ENCODE data around the gene FBXO41.

The FBXO41 gene

DNA sequence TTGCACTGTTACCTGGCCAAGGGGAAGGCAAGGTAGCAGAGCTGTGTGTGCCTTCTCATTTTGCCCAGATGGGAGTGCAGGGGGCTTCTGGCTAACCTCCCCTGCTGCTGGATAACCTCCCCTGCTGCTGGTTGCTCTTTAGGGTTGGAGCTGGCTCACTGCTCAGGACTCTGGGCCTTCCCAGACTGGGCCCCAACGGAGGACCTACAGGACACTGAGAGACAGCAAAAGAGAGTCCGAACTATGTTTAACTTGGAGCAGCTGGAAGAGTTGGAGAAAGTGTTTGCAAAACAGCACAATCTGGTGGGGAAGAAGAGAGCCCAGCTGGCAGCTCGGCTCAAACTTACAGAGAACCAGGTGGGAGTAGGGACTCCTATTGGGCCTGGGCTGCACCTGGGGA is 76.0 kb downstream of the FBXO41 start:
- no peak for DNase-seq

DNA sequence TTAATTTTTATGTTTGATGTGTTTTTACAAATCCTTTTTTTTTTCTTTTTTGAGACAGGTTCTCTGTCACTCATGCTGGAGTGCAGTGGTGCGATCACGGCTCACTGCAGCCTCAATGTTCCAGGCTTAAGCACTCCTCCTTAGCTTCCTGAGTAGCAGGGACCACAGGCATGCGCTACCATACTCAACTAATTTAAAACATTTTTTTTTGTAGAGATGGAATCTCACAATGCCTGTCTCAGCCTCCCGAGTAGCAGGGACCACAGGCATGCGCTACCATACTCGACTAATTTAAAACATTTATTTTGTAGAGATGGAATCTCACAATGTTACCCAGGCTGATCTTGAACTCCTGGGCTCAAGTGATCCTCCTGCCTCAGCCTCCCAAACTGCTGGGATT is 78.7 kb downstream of the FBXO41 start:
- DNase-seq, result no peak
